ENCODE data around the gene PFKL. TPM values are rescaled to one million over a fixed set of nuclear protein-coding genes. Genes with fewer than 3 reads are reported as not detected.

The PFKL gene
- total RNA-seq, 4 donors from 2014 or later, result 11.9 to 20.6 (median 16.8) TPM

- H3K36me3 ChIP-seq, result no peaks in the 10 kb centered on the region
- H3K9me3 ChIP-seq, result no peaks in the 10 kb centered on the region
- no peak overlapping the region for H3K27ac ChIP-seq
- TF ChIP-seq POLR2A (IDR thresholded peaks at IDR 0.05) (no peak), CTCF (IDR thresholded peaks at IDR 0.05 in 4 of 5, conservative IDR thresholded peaks at IDR 0.05 in 1 of 5) (no peak)
- H3K27me3 ChIP-seq, result peaks cover 8 to 17% (median 12%) of the 10 kb centered on the region in 3 donors
- intact Hi-C loops (cut with DNase I; ENCODE audit: low total_unique reads) (no loop called here), in situ Hi-C loops (cut with MboI; ENCODE audit: low sequenced_read_pairs in 4 of 4) (no loop called here)
- DNase-seq (no peak), ATAC-seq (no peak)
- H3K4me3 ChIP-seq, result no peak overlapping the region
- no peaks in the 10 kb centered on the region for H3K4me1 ChIP-seq
Observed at GRCh38 chr21:44288251-44289110, 11.4 kb upstream of the PFKL start.

GRCh38 chr21:44289381-44290010, 10.4 kb upstream of the PFKL start:
- in situ Hi-C loops (cut with MboI; ENCODE audit: low sequenced_read_pairs in 4 of 4) (no loop called here), intact Hi-C loops (cut with DNase I; ENCODE audit: low total_unique reads) (no loop called here)
- DNase-seq (no peak), ATAC-seq (no peak)
- Histone ChIP-seq H3K4me1 (peaks cover 0 to 3% of the 10 kb centered on the region in 2 donors), H3K9me3 (no peaks in the 10 kb centered on the region), H3K36me3 (no peaks in the 10 kb centered on the region), H3K27ac (no peak overlapping the region), H3K27me3 (peaks cover 8 to 17% (median 12%) of the 10 kb centered on the region in 3 donors), H3K4me3 (no peak overlapping the region)
- TF ChIP-seq CTCF (IDR thresholded peaks at IDR 0.05 in 4 of 5, conservative IDR thresholded peaks at IDR 0.05 in 1 of 5) (no peak), POLR2A (IDR thresholded peaks at IDR 0.05) (no peak)

GRCh38 chr21:44290327-44291077, 9.4 kb upstream of the PFKL start:
- no peak for TF ChIP-seq CTCF (IDR thresholded peaks at IDR 0.05 in 4 of 5, conservative IDR thresholded peaks at IDR 0.05 in 1 of 5)
- no peak for TF ChIP-seq POLR2A (IDR thresholded peaks at IDR 0.05)
- DNase-seq (no peak), ATAC-seq (no peak)
- no peaks in the 10 kb centered on the region for H3K9me3 ChIP-seq
- H3K4me1 ChIP-seq, result peaks cover 0 to 6% of the 10 kb centered on the region in 2 donors
- H3K4me3 ChIP-seq, result no peak overlapping the region
- in situ Hi-C loops (cut with MboI; ENCODE audit: low sequenced_read_pairs in 4 of 4), result no loop called here
- H3K27me3 ChIP-seq, result peaks cover 8 to 25% (median 12%) of the 10 kb centered on the region in 3 donors
- no peaks in the 10 kb centered on the region for H3K36me3 ChIP-seq
- H3K27ac ChIP-seq, result no peak overlapping the region
- intact Hi-C loops (cut with DNase I; ENCODE audit: low total_unique reads), result no loop called here

- H3K27ac ChIP-seq, result no peak overlapping the region
- H3K9me3 ChIP-seq, result no peaks in the 10 kb centered on the region
- H3K4me1 ChIP-seq, result peaks cover 0 to 6% of the 10 kb centered on the region in 2 donors
- in situ Hi-C loops (cut with MboI; ENCODE audit: low sequenced_read_pairs in 4 of 4), result no loop called here
- DNase-seq (no peak), ATAC-seq (no peak)
- H3K36me3 ChIP-seq, result no peaks in the 10 kb centered on the region
- H3K4me3 ChIP-seq, result no peak overlapping the region
- TF ChIP-seq CTCF (IDR thresholded peaks at IDR 0.05 in 4 of 5, conservative IDR thresholded peaks at IDR 0.05 in 1 of 5) (no peak), POLR2A (IDR thresholded peaks at IDR 0.05) (no peak)
- intact Hi-C loops (cut with DNase I; ENCODE audit: low total_unique reads), result no loop called here
- peaks cover 6 to 19% (median 11%) of the 10 kb centered on the region in 3 donors for H3K27me3 ChIP-seq
Observed at GRCh38 chr21:44291078-44291935, 8.5 kb upstream of the PFKL start.

Measured in gastrocnemius medialis (tissue), 4 donors.